HepG2 (cell line): Measurements from ENCODE around the gene LMAN1L.

Source experiments
- EP300 ChIP-seq, 3 experiments: sonication (generic) in 1 of 3; formaldehyde crosslinking in 1 of 3; IDR thresholded peaks; 2 replicates each; pipeline versions ENCODE4 v1.5.1 to v1.6.1; 2011 to 2020; ENCODE audit warnings: low read depth in 2 of 3, low read length in 2 of 3, borderline replicate concordance in 1 of 3, improper control_type of control experiment in 1 of 3, mild to moderate bottlenecking in 1 of 3, missing genetic modification reagents in 1 of 3, moderate library complexity in 1 of 3
- HOXA7 ChIP-seq: sonication (generic); formaldehyde crosslinking; IDR thresholded peaks from 2 replicates; pipeline ENCODE4 v1.8.1; 2022; ENCODE audit warnings: mild to moderate bottlenecking, missing genetic modification reagents, moderate library complexity
- MED13 ChIP-seq: sonication (generic); formaldehyde crosslinking; IDR thresholded peaks from 2 replicates; pipeline ENCODE4 v1.5.0; 2020; ENCODE audit warnings: missing genetic modification reagents
- POLR2AphosphoS5 ChIP-seq: IDR thresholded peaks from 2 replicates; pipeline ENCODE4 v1.6.1; 2012; ENCODE audit warnings: low read depth, low read length

- TF ChIP-seq MED13 (no peak), EP300 (IDR thresholded peaks at IDR 0.05; ENCODE audit: low read depth in 2 of 2, low read length in 2 of 2) (no peak), EP300 (CRISPR knock-in tag; IDR thresholded peaks at IDR 0.05; ENCODE audit: borderline replicate concordance) (no peak), HOXA7 (CRISPR knock-in tag) (no peak), POLR2AphosphoS5 (no peak)
Observed at GRCh38 chr15:74775132-74775562, 37.5 kb upstream of the LMAN1L start.
